Sigmoid colon (tissue), 7 donors: Measurements from ENCODE around the gene PLEKHG3. TPM values are rescaled to one million over a fixed set of nuclear protein-coding genes. Genes with fewer than 3 reads are reported as not detected.

ENCODE experiments used
- DNase-seq: peaks from one replicate; pipeline ENCODE4 v3.0.0-alpha.2; 2019
- H3K27ac ChIP-seq, 4 donors: fragments of 200-600 bp; sonication (generic); one replicate each; pipeline ENCODE4 v1.5.1; 2016 to 2019; ENCODE audit warnings: mild to moderate bottlenecking in 1 of 4
- H3K27me3 ChIP-seq, 3 donors: fragments of 200-600 bp; sonication (generic); one replicate each; pipeline ENCODE4 v1.5.1; 2019; ENCODE audit warnings: mild to moderate bottlenecking in 1 of 3
- H3K36me3 ChIP-seq, 4 donors: fragments of 200-600 bp; sonication (generic); one replicate each; pipeline ENCODE4 v1.5.1; 2016 to 2019
- H3K4me1 ChIP-seq, 4 donors: fragments of 200-600 bp; sonication (generic); one replicate each; pipeline ENCODE4 v1.5.1; 2017 to 2019
- H3K4me3 ChIP-seq, 4 donors: fragments of 200-600 bp; sonication (generic); one replicate each; pipeline ENCODE4 v1.5.1; 2017 to 2019; ENCODE audit warnings: mild to moderate bottlenecking in 2 of 4, moderate library complexity in 1 of 4
- H3K9me3 ChIP-seq, 4 donors: fragments of 200-600 bp in 3 of 4; sonication (generic) in 3 of 4; one replicate each; pipeline versions ENCODE4 v1.5.1 to v1.6.1; 2013 to 2019
- EP300 ChIP-seq, 4 donors: sonication (generic); formaldehyde crosslinking; IDR thresholded peaks; one replicate each; pipeline ENCODE4 v1.6.1; 2017; ENCODE audit warnings: antibody characterized with exemption in 4 of 4
- POLR2A ChIP-seq, 2 donors: fragments of 450-650 bp; IDR thresholded peaks; one replicate each; pipeline ENCODE4 v1.6.1; 2016; ENCODE audit warnings: antibody characterized with exemption in 2 of 2, mild to moderate bottlenecking in 2 of 2, moderate library complexity in 2 of 2
- POLR2AphosphoS5 ChIP-seq, 4 donors: sonication (generic); formaldehyde crosslinking; IDR thresholded peaks; one replicate each; pipeline ENCODE4 v1.6.1; 2017; ENCODE audit warnings: antibody characterized with exemption in 4 of 4
- whole genome bisulfite sequencing, 2 donors: extraction: QIAGEN DNeasy Blood & Tissue Kit; methylation state at CpG; one replicate each; pipeline ENCODE4 v1.1.7; 2013; 5-methylcytosine and 5-hydroxymethylcytosine counted together
- intact Hi-C: fragments of 100-400 bp; cut with DNase I; formaldehyde crosslinking; loops from one replicate; pipeline ENCODE4 v1.15.1; 2023
- polyA plus RNA-seq, 3 donors: library from polyadenylated mRNA; stranded (reverse); fragments of 200-250 nt; gene quantifications; one replicate each; pipeline ENCODE4 v1.2.3, GENCODE V29; 2013
- total RNA-seq, 4 donors: library from RNA; depleted of rRNA; stranded (reverse); fragments of >200 nt; gene quantifications; one replicate each; pipeline ENCODE4 v1.1.0, GENCODE V29; 2016
- TF ChIP-seq, protein P1 (sequence below), 4 experiments: fragments of 450-650 bp in 3 of 4; fragments of 200-600 bp in 1 of 4; IDR thresholded peaks; one replicate each; pipeline ENCODE4 v1.5.1; 2016 to 2019; ENCODE audit warnings: antibody characterized with exemption in 4 of 4, mild to moderate bottlenecking in 3 of 4, moderate library complexity in 2 of 4
- donor health status: healthy with polysubstance abuse.
- donor health status: Bipolar disorder and iron deficiency.
- donor health status: healthy.

The PLEKHG3 gene
- total and polyA plus RNA-seq, 7 donors = 16.9 to 67.9 (median 34.4) TPM

DNA sequence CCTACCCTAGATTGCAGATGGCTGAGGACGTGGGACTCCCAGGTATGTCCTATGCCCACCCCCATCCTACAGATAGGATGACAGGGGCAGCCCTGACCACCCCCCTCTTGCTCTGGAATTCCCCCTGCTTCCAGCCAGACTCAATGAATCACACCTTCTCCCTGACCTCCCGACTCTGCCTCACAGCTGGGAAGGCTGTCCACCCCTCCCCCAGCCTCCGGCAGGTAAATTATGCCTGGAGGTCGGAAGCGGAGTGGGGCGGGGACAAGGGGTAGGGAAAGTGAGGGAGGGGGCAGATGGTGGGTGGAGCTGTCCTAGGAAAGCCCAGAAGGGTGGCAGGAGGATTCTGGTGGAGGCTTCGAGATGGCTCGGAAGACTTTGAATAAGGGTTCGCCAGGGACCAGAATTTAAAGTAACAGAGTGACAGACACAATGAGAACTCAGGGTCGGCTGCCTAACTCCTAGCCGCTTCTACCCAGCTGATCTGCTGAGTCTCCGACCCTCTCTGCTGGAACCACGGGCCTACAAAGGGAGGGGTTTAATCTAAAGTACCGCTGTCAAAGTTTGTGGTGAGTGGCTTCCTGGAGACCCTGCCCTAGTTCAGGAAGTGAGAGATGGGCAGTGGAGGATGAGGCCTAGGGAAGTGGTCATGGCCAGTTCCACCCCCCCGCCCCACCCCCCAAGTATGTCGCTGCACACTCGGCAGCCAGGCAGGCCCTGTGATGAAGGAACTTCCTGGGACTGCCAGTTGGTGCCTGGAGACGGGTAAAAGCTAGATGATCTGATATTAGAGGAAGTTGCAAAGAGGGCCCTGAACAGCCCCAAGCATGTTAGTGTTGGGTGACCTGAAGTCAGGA is 4.2 kb downstream of the PLEKHG3 start:
- Histone ChIP-seq H3K27me3 (no peaks in the 10 kb centered on the region), H3K27ac (peak overlapping the region; percentile 86 to 95 (median 92)), H3K9me3 (no peaks in the 10 kb centered on the region), H3K4me1 (peaks cover 0 to 74% (median 70%) of the 10 kb centered on the region in 4 donors), H3K36me3 (no peaks in the 10 kb centered on the region), H3K4me3 (peak overlapping the region in 2 of 4 donors; percentile 20 to 23)
- WGBS, 2 donors = 35 to 51% methylated on average over 18 of the region's 18 CpGs
- intact Hi-C loops = loop anchor here (5.0 kb wide), 1 partner anchor 206 kb away; the partner anchor contains the start of genes ZBTB1 and ZBTB25
- DNase-seq = peak; percentile 77
- TF ChIP-seq POLR2AphosphoS5 (IDR thresholded peaks at IDR 0.05) (no peak), EP300 (IDR thresholded peaks at IDR 0.05) (no peak), POLR2A (IDR thresholded peaks at IDR 0.05) (no peak)
- TF ChIP-seq, protein P1, sequence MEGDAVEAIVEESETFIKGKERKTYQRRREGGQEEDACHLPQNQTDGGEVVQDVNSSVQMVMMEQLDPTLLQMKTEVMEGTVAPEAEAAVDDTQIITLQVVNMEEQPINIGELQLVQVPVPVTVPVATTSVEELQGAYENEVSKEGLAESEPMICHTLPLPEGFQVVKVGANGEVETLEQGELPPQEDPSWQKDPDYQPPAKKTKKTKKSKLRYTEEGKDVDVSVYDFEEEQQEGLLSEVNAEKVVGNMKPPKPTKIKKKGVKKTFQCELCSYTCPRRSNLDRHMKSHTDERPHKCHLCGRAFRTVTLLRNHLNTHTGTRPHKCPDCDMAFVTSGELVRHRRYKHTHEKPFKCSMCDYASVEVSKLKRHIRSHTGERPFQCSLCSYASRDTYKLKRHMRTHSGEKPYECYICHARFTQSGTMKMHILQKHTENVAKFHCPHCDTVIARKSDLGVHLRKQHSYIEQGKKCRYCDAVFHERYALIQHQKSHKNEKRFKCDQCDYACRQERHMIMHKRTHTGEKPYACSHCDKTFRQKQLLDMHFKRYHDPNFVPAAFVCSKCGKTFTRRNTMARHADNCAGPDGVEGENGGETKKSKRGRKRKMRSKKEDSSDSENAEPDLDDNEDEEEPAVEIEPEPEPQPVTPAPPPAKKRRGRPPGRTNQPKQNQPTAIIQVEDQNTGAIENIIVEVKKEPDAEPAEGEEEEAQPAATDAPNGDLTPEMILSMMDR (IDR thresholded peaks at IDR 0.05) = no peak

DNA sequence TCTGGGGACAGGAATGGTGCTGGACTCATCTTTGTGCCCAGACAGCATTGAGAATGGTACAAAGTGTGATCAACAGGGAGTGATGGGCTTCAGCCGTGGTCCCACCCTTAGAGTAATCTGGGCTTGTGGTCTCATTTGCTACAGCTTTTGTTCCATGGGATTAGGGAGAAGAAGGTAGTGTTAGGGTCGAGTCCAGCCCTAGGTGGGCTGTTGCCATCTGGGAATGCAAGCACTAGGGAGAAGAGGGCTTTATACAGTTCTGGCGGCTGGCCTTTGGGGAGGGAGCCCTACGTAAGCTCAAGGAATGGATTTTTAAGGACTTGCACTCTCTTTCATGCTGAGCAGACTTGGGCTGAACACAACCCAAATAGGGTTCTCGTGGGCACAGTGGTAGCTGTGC is 4.9 kb downstream of the PLEKHG3 start:
- Histone ChIP-seq H3K36me3 (no peaks in the 10 kb centered on the region), H3K4me1 (peaks cover 0 to 67% (median 64%) of the 10 kb centered on the region in 4 donors), H3K27ac (peak overlapping the region; percentile 86 to 95 (median 92)), H3K27me3 (no peaks in the 10 kb centered on the region), H3K4me3 (peak overlapping the region in 2 of 4 donors; percentile 20 to 23), H3K9me3 (no peaks in the 10 kb centered on the region)
- WGBS, 2 donors = 73 to 88% methylated on average over 5 of the region's 5 CpGs
- intact Hi-C loops = loop anchor here (5.0 kb wide), 1 partner anchor 207 kb away; the partner anchor contains the start of genes ZBTB1 and ZBTB25
- TF ChIP-seq POLR2AphosphoS5 (IDR thresholded peaks at IDR 0.05) (no peak), POLR2A (IDR thresholded peaks at IDR 0.05) (no peak), EP300 (IDR thresholded peaks at IDR 0.05) (no peak)
- TF ChIP-seq, protein P1 (IDR thresholded peaks at IDR 0.05) = no peak
- peak; percentile 50 for DNase-seq

DNA sequence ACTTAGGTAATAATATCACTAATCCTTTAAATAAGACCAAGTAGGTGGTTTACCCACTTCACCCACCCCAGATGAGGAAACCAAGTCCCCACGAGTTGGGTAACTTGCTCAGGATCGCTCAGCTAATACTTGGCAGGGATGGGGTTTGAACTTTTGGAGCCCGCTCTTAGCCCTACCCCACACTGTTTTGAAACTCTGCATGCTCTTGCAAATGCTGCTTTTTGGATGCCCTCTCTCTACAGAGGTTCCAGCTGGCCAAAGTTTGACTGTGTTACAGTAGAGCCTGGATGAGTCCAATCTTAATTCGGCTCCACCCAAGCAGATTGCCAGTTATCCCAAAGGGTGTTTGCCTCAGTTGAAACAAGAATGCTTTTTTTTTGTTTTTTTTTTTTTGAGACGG is 6.8 kb downstream of the PLEKHG3 start:
- H3K4me1 ChIP-seq = peaks cover 0 to 80% (median 75%) of the 10 kb centered on the region in 4 donors
- peak in 1 of 4 donors; percentile 1 for TF ChIP-seq POLR2AphosphoS5 (IDR thresholded peaks at IDR 0.05)
- TF ChIP-seq POLR2A (IDR thresholded peaks at IDR 0.05) = no peak
- TF ChIP-seq, protein P1 (IDR thresholded peaks at IDR 0.05) = no peak
- H3K36me3 ChIP-seq = no peaks in the 10 kb centered on the region
- 85 to 87% methylated on average over 5 of the region's 5 CpGs for WGBS, 2 donors
- peak; percentile 69 for DNase-seq
- peak overlapping the region; percentile 27 to 95 (median 92) for H3K27ac ChIP-seq
- H3K27me3 ChIP-seq = no peaks in the 10 kb centered on the region
- no peak overlapping the region for H3K4me3 ChIP-seq
- intact Hi-C loops = no loop called here
- H3K9me3 ChIP-seq = no peaks in the 10 kb centered on the region

DNA sequence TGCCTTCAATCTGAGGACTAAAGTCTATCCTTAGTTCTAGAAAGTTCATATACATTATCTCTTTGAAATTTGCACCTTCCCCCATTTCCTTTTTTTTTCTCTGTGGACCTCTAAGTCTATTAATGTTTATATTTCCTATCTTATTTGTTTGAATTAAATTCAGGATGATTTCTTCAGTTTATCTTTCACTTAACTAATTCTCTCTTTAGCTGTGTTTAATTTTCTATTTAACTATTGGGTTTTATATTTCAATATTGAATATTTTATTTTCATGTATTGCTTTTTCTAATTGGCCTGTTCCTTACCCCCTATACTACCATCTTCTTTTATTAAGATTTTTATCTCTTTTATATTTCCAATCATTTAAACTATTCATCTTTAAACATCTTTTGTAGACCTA is 9.5 kb downstream of the PLEKHG3 start:
- DNase-seq = no peak
- H3K27me3 ChIP-seq = no peaks in the 10 kb centered on the region
- H3K4me1 ChIP-seq = peaks cover 0 to 78% (median 75%) of the 10 kb centered on the region in 4 donors
- H3K9me3 ChIP-seq = no peaks in the 10 kb centered on the region
- H3K4me3 ChIP-seq = no peak overlapping the region
- peak overlapping the region in 2 of 4 donors; percentile 85 to 95 for H3K27ac ChIP-seq
- TF ChIP-seq POLR2AphosphoS5 (IDR thresholded peaks at IDR 0.05) (no peak), POLR2A (IDR thresholded peaks at IDR 0.05) (no peak), EP300 (IDR thresholded peaks at IDR 0.05) (no peak)
- TF ChIP-seq, protein P1 (IDR thresholded peaks at IDR 0.05) = no peak
- intact Hi-C loops = no loop called here
- no peaks in the 10 kb centered on the region for H3K36me3 ChIP-seq
